NCI-H2081 treated with DMSO at 0.1 percent for 48 hours (cell line): ENCODE results near the gene SREBF2.

Experiments used
- DNase-seq: peaks from one replicate; lab custom pipeline; 2025; lab: John Stamatoyannopoulos, UW

The SREBF2 gene

GRCh38 chr22:41908411-41909309 lies 75.8 kb downstream of the SREBF2 start:
- no peak for DNase-seq

GRCh38 chr22:41909310-41910049 lies 76.6 kb downstream of the SREBF2 start:
- DNase-seq = no peak

- DNase-seq = no peak
These were observed 77.4 kb downstream of the SREBF2 start for GRCh38 chr22:41910050-41911000.

GRCh38 chr22:41911001-41911611 lies 78.2 kb downstream of the SREBF2 start:
- no peak for DNase-seq

GRCh38 chr22:41912338-41913039 lies 79.6 kb downstream of the SREBF2 start:
- no peak for DNase-seq

- no peak for DNase-seq
These were observed 80.3 kb downstream of the SREBF2 start for GRCh38 chr22:41913040-41913719.

GRCh38 chr22:41913842-41914534 lies 81.1 kb downstream of the SREBF2 start:
- no peak for DNase-seq

GRCh38 chr22:41914611-41915034 lies 81.7 kb downstream of the SREBF2 start:
- DNase-seq = no peak

GRCh38 chr22:41915035-41915785 lies 82.3 kb downstream of the SREBF2 start, which contains the start of gene SHISA8:
SHISA8 (minus strand) TSS chr22:41915074; CDS start chr22:41914667, 407 bp downstream.
- DNase-seq = no peak

- DNase-seq = no peak
These were observed 83.0 kb downstream of the SREBF2 start for GRCh38 chr22:41915786-41916493.

GRCh38 chr22:41916745-41917358 lies 83.9 kb downstream of the SREBF2 start:
- no peak for DNase-seq

GRCh38 chr22:41917375-41917902 lies 84.5 kb downstream of the SREBF2 start:
- no peak for DNase-seq

- no peak for DNase-seq
These were observed 85.2 kb downstream of the SREBF2 start for GRCh38 chr22:41917903-41918791.

GRCh38 chr22:41919357-41920224 lies 86.7 kb downstream of the SREBF2 start:
- DNase-seq = no peak

- no peak for DNase-seq
These were observed 87.5 kb downstream of the SREBF2 start for GRCh38 chr22:41920271-41920976.
